HG03342 (cell line): ENCODE results near the gene TIMM44.
"Not testable (repeated sequence)": the region's sequence is repeated elsewhere in the genome, so short reads cannot be mapped to it uniquely, and the experiment has no call there.

Experiments
- ATAC-seq: cut with Tn5 transposase; IDR thresholded peaks from one replicate; pipeline ENCODE4 v1.9.1; 2021; ENCODE audit warnings: mild to moderate bottlenecking, moderate library complexity; ENCODE audit not compliant: unreplicated experiment

The TIMM44 gene

DNA sequence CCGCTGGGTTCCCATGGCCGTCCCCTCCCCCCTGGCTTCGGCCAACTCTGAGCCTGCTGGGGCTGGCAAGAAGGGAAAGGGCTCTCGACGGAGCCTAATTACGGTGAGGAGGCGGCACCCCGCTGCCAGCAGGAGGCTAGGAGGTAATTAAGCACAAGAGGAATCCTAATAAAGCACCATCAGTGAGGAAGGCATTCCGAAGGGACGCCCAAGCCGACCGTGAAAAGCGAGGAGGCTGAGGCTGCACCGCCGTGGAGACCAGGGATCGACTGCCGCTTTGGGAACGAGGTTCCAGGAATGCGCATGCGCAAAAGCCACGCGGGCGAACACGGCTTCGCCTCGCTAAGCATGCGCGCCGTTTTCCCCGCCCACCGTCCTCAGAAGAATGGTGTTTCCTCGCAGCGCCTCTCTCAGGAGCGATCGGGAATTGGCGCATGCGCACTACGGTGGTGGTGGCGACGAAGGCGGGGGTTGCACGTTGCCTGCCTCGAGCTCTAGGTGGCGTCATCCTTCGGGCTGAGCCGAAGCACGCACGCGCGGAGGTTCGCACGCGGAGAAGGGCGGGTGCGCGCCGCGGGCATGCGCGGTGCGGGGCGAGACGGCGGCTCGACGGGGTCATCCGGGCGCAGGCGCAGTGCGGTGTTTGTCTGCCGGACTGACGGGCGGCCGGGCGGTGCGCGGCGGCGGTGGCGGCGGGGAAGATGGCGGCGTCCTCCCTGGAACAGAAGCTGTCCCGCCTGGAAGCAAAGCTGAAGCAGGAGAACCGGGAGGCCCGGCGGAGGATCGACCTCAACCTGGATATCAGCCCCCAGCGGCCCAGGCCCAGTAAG, 40.0 kb downstream of the TIMM44 start, which contains the start of gene MAP2K7:
Gene MAP2K7 (plus strand): TSS at position 634 of the 830 bp plus-strand sequence. CDS start 68 bp downstream, at position 702.
- ATAC-seq = peak; percentile 78

DNA sequence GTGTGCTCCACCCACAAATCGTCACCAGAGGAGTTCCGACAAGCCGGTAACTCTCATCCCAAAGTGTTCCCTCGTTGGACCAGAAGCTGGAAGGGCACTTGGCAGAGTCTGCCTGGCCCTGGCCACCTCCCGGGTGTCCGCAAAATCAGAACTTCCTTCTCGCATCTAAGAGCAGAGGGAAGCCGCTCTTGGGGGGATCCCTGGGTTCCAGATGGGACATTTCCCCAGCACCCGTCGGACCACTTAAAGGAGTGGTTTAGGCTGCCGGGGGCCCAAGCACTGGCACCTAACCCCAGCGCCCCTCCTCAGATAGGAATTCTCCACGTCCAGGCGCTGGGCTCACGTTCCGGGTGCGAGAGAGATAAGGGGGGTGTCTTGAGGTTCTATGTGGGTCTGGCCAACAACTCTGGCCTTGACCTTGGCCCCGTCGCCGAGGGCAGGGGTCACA, 40.6 kb downstream of the TIMM44 start:
- ATAC-seq = no peak

DNA sequence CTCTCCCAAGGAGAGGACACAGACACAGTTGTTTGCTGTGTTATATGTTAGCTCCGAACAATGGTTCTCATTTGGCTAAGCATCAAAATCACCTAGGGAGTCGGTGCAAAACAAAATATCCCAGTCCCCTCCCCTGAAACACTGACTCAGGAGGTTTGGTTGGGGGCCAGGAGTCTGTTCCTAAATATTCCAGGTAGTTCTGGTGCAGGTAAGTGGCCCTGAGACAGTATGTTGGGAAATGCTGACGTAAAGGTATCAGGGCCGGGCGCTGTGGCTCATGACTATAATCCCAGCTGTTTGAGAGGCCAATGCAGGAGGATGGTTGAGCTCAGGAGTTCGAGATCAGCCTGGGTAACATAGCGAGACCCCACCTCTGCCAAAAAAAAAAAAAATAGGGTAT, 42.1 kb downstream of the TIMM44 start:
- no peak for ATAC-seq

DNA sequence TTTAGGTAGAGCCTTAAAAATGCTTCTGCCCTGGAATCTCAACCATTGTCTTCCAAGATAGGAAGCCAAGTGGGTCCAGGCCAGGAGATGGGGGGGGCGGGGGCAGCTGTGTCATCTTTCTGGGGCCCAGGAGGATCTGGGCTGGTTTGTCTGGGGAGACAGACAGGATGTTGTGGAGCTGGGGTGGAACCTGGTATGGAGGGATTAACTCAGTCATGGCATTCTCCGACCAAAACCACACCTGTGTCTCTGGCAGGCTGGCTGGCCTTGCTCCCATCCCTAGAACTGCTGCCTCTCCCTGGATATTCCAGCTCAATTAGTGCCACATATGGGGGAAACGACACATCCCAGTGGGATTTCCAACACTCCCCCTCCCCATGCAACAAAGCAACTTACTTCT, 42.5 kb downstream of the TIMM44 start:
- ATAC-seq = no peak

DNA sequence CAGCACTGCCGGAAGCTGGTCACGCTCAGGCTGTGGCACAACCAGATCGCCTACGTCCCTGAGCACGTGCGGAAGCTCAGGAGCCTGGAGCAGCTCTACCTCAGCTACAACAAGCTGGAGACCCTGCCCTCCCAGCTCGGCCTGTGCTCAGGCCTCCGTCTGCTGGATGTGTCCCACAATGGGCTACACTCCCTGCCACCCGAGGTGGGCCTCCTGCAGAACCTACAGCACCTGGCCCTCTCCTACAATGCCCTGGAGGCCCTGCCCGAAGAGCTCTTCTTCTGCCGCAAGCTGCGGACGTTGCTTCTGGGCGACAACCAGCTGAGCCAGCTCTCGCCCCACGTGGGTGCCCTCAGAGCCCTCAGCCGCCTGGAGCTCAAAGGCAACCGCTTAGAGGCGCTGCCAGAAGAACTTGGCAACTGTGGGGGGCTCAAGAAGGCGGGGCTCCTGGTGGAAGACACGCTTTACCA, 43.0 kb downstream of the TIMM44 start:
- ATAC-seq = no peak

DNA sequence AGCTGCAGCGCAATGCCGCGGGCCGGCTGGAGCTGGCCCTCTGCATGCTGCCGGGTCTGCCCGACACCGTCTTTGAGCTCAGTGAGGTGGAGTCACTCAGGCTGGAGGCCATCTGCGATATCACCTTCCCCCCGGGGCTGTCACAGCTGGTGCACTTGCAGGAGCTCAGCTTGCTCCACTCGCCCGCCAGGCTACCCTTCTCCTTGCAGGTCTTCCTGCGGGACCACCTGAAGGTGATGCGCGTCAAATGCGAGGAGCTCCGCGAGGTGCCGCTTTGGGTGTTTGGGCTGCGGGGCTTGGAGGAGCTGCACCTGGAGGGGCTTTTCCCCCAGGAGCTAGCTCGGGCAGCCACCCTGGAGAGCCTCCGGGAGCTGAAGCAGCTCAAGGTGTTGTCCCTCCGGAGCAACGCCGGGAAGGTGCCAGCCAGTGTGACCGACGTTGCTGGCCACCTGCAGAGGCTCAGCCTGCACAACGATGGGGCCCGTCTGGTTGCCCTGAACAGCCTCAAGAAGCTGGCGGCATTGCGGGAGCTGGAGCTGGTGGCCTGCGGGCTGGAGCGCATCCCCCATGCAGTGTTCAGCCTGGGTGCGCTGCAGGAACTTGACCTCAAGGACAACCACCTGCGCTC, 43.6 kb downstream of the TIMM44 start:
- ATAC-seq = no peak

DNA sequence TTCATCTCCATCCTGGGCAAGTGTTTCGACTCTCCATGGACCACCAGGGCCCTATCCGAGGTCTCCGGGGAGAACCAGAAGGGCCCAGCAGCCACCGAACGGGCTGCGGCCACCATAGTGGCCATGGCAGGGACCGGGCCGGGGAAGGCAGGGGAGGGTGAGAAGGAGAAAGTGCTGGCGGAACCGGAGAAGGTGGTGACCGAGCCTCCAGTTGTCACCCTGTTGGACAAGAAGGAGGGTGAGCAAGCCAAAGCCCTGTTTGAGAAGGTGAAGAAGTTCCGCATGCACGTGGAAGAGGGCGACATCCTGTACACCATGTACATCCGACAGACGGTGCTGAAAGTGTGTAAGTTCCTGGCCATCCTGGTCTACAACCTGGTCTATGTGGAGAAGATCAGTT, 44.5 kb downstream of the TIMM44 start:
- ATAC-seq = no peak

DNA sequence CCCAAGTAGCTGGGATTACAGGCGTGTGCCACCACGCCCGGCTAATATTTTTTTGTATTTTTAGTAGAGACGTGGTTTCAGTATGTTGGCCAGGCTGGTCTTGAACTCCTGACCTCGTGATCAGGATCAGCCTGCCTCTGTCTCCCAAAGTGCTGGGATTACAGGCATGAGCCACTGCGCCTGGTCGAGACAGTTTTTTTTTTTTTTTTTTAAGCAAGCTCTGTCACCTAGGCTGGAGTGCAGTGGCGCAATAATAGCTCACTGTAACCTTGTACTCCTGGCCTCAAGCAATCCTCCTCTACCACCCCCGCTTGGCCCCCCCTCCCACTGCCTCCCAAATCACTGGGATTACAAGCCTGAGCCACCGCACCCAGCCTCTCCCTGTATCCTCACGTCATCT, 46.2 kb downstream of the TIMM44 start:
- no peak for ATAC-seq

DNA sequence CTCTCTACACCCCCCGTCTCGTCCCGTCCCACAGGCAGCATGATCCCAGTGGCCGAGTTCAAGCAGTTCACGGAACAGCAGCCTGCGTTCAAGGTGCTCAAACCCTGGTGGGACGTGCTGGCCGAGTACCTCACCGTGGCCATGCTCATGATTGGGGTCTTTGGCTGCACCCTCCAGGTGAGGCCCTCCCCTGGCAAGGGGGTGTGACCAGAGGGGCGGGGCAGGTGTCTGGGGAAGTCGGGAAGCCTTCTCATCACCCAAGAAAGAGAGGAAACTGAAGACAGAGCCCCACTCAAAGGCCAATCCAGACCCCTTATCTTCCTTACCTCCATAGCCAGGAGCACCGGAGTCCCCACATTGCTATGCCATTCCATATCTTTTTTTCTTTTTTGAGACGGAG, 47.9 kb downstream of the TIMM44 start:
- ATAC-seq = no peak

DNA sequence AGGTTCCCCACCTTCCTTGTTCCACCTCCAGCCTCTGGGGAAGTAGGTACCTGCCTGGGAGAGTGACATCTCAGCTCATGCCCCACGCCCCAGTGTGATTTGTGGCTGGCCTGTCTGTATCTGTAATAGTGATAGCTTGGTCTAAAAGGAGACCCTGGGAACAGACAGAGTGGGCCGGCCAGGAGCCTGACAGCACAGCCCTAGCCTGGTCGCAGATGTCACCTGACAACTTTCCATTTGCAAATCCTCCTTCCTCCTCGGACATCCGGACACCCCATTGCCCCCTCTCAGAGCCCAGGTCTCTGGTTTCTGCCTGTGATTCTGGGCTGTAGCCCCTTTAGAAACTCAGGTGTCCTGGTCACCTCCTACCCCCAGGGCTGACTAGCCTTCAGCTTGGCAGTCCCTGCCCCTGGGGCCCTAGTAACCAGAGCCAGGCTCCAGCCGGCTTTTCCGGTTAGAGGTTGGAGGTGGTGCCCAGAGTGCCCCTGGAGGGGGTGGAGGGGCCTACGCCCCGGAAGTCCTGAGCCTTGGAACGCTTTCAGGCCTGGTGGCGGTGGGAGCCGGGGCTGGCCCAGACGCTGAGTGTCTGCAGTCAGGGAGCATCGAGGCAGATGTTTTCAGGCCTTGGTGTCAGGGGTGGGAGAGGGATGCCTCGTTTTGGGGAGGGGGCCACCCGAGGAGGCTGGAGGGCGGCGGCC, 48.7 kb downstream of the TIMM44 start:
- no peak for ATAC-seq

DNA sequence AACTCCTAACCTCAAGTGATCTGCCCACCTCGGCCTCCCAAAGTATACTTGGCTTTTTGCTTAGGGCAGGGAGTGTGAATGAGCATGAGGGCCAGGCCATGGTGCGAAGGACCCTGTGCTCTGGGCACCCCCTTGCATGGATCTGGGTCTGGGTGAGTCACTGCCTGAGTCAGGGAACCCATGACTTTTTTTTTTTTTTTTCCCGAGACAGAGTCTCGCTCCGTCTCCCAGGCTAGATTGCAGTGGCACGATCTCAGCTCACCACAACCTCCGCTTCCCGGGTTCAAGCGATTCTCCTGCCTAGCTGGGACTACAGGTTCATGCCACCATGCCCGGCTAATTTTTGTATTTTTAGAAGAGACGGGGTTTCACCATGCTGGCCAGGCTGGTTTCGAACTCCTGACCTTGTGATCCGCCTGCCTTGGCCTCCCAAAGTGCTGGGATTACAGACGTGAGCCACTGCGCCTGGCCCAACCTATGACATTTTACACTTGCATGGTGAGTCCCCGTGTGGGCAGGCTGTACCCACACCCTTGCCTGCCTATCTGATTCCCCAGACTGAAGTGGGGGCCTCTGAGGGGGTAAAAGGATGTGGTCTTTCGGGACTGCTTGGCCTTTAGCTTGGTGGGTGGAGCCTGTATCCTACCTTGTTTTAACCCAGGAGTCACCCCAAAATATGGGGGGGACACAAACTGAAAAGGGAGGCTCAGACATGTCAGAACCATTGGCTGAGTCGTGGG, 49.9 kb downstream of the TIMM44 start:
- not testable (repeated sequence) for ATAC-seq

DNA sequence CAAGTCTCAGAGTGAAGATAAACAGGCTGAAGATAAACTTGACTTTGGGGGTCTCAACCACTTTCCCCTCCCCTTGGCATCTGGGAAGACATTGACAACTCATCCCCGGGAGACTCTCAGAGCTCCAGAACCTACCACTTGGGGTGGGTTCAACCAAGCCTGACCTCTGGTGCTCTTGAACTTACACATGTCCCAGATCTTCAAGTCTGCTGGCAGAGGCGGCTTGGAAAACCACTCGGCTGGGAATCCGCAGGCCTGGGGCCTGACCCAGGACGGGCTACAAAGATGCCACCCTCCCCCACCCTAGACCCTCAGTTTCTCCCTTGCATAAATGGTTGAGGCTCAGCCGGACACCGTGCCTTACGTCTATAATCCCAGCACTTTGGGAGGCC, 54.6 kb downstream of the TIMM44 start:
- ATAC-seq = no peak

DNA sequence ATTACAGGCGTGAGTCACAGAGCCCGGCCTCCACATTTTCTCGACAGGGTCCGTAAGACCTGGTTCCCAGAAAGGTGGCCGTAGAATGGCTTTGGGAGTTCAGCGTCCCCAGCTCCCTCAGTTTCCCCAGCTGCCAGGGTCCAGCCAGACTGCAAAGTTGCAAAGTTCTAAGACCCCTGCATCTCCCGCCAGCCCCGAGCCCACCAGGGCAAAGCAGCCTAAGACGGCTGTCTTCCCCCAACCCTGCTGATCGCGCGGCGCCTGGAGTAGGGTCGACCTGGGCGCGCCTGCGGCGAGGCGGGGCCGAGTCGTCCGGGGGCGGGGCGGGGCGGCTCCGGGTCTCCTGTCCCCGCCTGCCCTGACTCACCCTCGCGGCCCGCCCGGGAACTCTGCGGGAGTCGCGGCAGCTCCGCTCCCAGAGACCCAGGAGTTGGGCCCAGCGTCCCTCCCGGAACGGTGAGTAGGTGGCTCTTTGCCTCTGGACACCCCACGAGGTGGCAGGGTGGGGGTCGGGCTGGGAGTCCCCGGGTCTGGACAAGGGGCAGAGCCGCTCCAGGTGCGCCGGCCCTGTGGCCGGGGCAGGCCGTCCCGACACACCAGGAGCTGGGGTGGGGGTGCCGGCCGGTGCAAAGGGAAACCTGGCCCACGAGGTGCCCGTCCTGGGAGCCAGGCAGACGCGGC, 55.2 kb downstream of the TIMM44 start, which contains the start of gene LRRC8E:
Gene LRRC8E (plus strand): TSS at position 366 of the 681 bp plus-strand sequence. CDS start 7,094 bp downstream, outside the sequence.
- no peak for ATAC-seq

DNA sequence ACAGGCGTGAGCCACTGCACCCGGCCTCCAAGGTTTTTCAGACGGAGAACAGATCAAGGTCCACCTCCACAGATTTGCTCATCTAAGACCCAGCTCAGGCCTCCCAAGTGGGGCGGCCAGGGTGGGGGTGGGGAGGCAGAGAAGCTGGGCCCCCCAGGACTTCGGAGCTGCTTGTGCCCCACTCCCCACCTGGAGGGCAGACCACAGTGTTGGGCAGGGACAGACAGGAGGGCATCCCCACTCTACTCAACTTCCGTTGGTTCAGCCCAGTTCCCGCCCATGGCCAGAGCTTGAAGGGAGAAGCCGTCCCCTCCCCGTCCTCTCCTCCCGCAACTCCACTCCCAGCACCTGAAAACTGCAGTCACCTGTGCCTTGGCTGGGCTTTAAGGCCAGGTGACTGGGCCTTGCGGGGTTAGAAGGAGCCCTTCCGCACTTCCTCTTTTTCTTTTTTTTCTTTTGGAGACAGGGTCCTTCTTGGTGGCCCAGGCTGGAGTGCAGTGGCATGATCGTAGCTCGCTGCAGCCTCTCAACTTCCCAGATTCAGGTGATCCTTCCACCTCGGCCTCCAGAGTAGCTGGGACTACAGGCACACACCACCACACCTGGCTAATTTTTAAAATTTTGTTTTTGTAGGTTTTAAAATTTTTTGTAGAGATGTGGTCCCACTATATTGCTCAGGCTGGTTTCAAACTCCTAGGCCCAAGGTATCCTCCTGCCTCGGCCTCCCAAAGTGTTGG, 55.9 kb downstream of the TIMM44 start:
- no peak for ATAC-seq

DNA sequence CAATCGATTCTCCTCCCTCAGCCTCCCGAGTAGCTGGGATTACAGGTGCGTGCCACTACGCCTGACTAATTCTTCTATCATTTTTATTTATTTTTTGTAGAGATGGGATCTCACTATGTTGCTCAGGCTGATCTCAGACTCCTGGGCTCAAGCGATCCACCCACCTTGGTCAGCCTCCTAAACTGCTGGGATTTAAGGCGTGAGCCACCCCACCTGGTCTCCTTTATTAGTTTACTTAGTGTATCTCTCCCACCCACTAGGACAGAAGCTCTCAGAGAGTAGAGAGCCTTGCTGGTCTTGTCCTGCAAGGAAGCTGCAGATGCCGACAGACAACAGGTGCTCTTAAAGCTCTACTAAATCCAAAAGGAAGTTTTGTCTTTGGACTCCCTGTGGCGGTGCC, 57.6 kb downstream of the TIMM44 start:
- ATAC-seq = no peak

DNA sequence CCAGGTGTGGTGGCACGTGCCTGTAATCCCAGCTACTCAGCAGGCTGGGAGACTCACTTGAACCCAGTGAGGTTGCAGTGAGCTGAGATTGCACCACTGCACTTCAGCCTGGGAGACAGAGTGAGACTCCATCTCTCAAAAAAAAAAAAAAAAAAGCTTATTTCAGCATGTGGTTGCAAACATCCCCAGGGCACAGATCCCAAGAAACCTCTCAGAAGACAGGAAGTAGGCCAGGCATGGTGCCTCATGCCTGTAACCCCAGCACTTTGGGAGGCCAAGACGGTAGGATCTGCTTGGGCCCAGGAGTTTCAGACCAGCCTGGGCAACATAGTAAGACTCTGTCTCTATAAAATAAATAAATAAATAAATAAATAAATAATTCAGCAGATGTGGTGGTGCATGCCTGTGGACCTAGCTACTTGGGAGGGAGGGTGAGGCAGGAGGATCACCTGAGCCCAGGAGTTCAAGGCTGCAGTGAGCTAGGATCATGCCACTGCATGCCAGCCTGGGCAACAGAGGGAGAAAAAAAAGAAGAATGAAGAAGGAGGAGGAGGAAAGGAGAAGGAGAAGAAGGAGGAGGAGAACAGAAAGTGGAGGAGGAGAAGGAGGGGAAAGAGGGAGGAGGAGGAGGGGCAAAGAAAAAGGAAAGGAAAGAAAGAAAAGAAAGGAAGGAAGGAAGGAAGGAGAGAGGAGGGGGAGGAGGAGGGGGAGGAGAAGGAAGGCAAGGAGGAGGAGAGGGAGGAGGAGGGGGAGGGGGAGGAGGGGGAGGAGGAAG, 59.5 kb downstream of the TIMM44 start:
- ATAC-seq = no peak

DNA sequence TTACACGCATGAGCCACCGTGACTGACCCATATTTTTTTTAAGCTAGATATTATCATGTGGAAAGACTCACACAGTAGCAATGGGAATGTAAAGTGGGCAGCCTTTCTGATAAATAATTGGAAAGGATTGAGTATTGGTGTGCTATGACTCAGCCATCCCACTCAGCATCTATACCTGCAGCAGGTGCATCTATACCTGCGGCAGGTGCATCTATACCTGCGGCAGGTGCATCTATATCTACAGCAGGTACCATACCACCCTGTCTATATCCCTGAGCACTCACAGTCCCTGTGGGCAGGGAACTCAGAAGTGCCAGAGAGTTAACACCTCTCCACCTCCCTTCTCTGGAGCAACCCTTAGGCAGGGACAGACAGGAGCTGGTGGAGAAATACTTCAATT, 60.4 kb downstream of the TIMM44 start:
- ATAC-seq = no peak

DNA sequence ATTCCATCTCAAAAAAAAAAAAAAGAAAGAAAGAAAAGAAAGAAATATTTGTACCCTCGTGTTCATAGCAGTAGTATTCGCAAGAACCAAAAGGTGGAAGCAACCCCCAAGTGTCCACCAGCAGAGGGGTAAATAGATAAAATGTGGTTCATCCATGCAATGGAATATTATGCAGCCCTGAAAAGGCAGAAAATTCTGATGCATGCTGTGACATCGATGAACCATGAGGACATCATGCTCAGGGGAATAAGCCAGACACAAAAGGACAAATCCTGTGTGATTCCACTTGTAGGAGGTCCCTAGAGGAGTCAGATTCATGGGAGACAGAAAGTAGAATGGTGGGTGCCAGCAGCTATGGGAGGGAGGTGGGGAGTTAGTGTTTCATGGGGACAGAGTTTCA, 61.6 kb downstream of the TIMM44 start:
- ATAC-seq = no peak

DNA sequence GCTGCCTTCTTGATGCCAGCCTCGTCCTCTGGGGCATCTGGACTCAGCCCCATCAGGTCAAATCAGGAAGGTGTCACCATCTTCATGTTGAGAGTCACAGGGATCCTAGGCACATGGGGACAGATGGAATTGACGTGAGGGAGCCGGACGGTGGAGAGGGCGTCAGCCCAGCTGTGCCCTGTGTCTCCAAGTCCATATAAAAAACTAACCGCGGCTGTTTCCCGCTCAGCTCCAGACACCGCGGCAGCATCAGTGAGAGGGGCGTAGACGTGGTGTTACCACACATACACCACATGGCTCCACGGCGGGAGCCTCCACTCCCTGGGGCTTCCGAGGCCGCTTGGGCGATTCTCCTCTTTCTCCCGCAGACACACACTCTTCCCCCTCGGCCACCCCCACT, 63.6 kb downstream of the TIMM44 start:
- no peak for ATAC-seq
